Stimulated activated CD4-positive, alpha-beta T cell treated with anti-CD3 and anti-CD28 coated beads, TNF-alpha, amount 100 ng/mL, for 24 hours (primary cell): ENCODE results near the gene BLOC1S6.

Experiments
- DNase-seq, 3 experiments: peaks; one replicate each; pipeline ENCODE4 v3.0.0-alpha.2; 2020; ENCODE audit warnings: low read depth in 3 of 3

BLOC1S6 gene

GRCh38 chr15:45588219-45588875 lies 1.2 kb downstream of the BLOC1S6 start:
- DNase-seq, result no peak

GRCh38 chr15:45589256-45589655 lies 2.1 kb downstream of the BLOC1S6 start:
- DNase-seq, result no peak

- no peak for DNase-seq
These were observed 7.1 kb downstream of the BLOC1S6 start for GRCh38 chr15:45594319-45594718.

- no peak for DNase-seq
These were observed 7.8 kb downstream of the BLOC1S6 start for GRCh38 chr15:45594835-45595530.

GRCh38 chr15:45603881-45604280 lies 16.7 kb downstream of the BLOC1S6 start:
- DNase-seq, result no peak

GRCh38 chr15:45604326-45604725 lies 17.1 kb downstream of the BLOC1S6 start:
- no peak for DNase-seq

- DNase-seq, result no peak
These were observed 19.2 kb downstream of the BLOC1S6 start for GRCh38 chr15:45606413-45606812.

GRCh38 chr15:45606841-45607240 lies 19.7 kb downstream of the BLOC1S6 start:
- DNase-seq, result no peak

- no peak for DNase-seq
These were observed 24.1 kb downstream of the BLOC1S6 start for GRCh38 chr15:45611305-45611704.

GRCh38 chr15:45612790-45613415 lies 25.7 kb downstream of the BLOC1S6 start:
- DNase-seq, result no peak

GRCh38 chr15:45616901-45617323 lies 29.7 kb downstream of the BLOC1S6 start:
- DNase-seq, result no peak

- no peak for DNase-seq
These were observed 31.6 kb downstream of the BLOC1S6 start for GRCh38 chr15:45618813-45619212.

GRCh38 chr15:45628136-45628535 lies 41.0 kb downstream of the BLOC1S6 start:
- DNase-seq, result no peak

- DNase-seq, result no peak
These were observed 43.9 kb downstream of the BLOC1S6 start for GRCh38 chr15:45630917-45631691.

GRCh38 chr15:45631776-45632175 lies 44.6 kb downstream of the BLOC1S6 start:
- no peak for DNase-seq

GRCh38 chr15:45634432-45635190 lies 47.4 kb downstream of the BLOC1S6 start, which contains the start of gene SQOR:
Gene SQOR, plus strand, starts transcription at chr15:45635029. Its CDS starts 23,895 bp downstream, at chr15:45658924.
- peak; percentile 28 to 71 (median 40) for DNase-seq

- DNase-seq, result peak; percentile 31 to 64 (median 36)
These were observed 48.0 kb downstream of the BLOC1S6 start for GRCh38 chr15:45635191-45635638.

GRCh38 chr15:45635763-45636292 lies 48.6 kb downstream of the BLOC1S6 start:
- no peak for DNase-seq

GRCh38 chr15:45637141-45637540 lies 50.0 kb downstream of the BLOC1S6 start:
- DNase-seq, result no peak

GRCh38 chr15:45637552-45638033 lies 50.4 kb downstream of the BLOC1S6 start:
- DNase-seq, result peak; percentile 22 to 45 (median 27)

- DNase-seq, result no peak
These were observed 53.4 kb downstream of the BLOC1S6 start for GRCh38 chr15:45640616-45641015.
